ENCODE results near the gene KRT9.
"Not testable (repeated sequence)": the region's sequence is repeated elsewhere in the genome, so short reads cannot be mapped to it uniquely, and the experiment has no call there.

Gene KRT9

DNA sequence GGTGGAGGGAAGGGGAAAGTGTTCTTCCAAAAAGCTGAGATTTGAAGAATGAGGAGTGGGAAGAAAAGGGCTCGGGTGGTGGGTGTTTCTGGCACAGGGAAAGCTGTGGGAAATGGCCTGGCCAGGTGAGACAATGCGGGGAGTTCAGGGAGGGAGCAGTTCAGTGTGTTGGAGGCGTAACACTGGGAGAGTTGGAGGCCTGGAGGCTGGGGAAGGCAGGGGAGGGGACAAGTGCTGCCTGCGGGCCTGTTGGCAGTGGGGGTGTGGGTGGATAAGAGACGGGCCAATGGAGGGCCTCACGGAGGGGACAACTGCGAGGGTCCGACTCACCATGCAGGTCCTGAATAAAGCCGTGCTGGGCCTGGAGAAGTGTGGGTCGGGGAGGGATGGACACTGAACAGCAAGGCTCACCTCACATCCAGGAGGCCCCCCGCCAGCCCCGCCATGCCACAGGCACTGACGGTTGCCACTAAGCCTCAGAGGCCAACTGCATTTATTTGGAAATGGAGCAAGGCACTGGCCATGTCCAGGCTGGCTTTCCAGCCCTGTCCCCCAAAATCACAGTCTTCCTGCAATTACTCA lies 25.9 kb downstream of the KRT9 start:
- DNase-seq (ENCODE audit: low read depth in 3 of 3) = no peak

DNA sequence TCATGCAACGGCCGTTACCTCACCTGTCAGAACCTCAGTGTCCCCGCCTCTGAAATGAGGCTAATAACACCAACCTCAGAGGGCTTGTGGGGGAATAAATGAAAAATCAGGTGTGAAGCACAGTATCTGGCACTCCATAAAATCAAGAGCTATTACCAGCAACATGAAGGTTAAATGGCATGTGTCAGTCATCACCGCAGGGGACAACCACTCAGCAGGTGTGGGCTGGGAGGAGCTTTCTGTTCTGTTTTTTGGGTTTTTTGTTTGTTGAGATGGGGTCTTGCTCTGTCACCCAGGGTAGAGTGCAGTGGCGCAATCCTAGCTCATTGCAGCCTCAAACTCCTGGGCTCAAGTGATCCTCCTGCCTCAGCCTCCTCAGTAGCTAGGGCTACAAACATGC lies 26.9 kb downstream of the KRT9 start:
- DNase-seq (ENCODE audit: low read depth in 3 of 3) = no peak

DNA sequence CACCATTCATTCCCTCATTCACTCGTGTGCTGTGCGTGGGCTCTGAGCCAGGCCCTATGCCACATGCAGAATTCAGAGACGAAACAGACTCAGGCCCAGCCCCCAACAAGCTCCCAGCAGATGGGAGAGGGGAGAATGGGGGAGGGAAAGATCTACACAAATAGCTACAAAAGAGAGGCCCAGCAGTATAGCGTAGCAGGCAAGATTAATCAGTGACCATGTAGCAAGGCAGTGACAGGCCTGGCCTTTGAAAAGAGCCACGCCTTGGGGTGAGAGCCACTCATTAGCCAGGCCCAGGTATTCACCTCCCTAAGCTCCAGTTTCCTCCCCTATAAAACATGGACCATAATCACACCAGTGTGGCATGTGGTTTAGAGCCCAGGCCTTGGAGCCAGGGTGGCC lies 27.4 kb downstream of the KRT9 start:
- no peak for DNase-seq (ENCODE audit: low read depth in 3 of 3)

DNA sequence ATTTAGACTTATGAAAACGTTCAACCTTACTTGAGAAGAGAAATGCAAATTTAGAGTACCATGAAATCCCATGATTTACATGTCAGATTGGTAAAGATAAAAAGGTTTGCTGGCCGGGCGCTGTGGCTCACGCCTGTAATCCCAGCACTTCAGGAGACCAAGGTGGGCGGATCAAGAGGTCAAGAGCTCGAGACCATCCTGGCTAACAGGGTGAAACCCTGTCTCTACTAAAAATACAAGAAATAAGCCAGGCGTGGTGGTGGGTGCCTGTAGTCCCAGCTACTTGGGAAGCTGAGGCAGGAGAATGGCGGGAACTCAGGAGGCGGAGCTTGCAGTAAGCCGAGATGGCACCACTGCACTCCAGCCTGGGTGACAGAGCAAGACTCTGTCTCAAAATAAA lies 29.1 kb downstream of the KRT9 start:
- not testable (repeated sequence) for DNase-seq (ENCODE audit: low read depth in 3 of 3)

DNA sequence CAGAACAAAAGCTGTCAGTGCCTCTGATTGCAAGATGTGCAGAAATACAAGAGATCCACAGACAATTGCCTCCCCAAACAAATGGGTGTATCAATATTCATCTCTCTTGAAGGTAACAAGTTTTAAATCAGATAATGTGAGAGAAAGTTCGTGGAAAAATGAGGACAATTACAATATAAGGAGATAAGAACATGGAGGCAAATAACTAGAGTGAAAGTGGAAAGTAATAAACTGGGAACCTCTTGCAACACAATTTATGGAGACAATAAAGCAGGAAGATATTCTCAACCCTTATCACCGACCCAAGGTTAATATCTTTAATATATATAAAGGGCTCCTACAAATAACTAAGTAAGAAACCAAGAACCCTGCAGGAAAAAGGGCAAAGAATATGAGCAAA lies 29.5 kb downstream of the KRT9 start:
- DNase-seq (ENCODE audit: low read depth in 3 of 3) = no peak

DNA sequence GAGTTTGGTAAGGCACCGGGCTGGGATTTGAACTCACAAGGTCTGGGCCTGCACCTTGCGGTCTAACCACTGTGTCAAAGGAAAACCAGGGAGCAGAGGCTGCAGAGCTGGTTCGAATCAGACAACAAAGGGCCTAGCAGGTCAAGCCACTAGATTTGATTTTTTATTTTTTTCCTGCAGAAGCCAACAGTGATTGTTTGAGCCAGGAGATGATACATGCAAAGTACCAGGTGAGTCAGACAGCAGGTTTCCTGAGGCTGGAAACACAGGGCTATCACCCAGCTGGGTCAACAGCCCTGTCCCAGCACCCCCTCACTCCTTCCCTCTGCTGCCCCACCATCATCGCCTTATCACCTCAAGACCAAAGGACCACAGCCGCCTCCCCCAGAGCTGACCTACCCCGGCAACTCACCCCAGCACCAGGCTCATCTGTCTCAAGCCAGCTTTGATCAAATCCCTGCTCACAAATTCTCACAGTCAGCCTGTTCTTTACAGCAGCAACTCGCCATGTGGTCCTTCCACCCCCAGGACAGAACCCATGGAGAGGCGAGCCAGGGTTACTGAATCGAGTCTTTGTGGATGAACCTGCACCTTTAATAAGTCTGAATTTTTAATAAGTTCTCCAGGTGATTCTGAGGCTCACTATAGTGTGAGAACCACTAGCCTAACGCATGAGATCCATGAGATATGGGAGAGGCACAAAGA lies 30.8 kb downstream of the KRT9 start:
- DNase-seq (ENCODE audit: low read depth in 3 of 3) = no peak

DNA sequence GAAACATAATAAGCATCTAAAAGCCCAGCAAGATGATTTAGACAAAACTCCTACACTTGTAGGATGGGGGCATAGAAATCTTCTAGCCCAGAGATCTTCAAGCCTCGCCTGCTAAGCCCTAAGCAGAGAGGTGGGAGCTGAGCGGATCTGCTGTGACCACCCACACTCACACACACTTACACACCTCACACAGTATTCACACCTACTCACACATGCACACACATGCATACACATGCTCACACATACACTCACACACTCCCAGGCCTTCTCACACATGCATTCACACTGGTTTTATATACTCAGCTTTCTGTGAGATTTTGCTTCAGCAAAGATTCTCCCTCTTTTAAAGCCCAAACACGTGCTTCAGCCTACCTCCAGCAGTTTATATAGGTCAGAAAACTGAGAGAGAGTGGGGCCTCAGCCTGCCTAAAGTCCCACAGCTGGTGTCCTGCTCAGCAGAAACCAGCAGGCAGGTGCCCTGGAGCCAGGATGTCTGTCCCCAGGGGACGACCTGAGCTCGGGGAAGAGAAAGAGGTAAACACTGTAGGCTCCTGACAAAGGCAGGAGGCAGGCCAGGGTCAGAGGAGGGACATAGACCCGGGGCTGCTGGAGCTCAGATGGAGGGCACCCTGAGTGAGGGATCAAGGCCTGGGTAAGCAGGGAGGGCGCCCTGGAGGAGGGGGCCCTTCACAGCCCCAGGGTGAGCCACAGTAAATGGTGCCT lies 31.7 kb downstream of the KRT9 start:
- no peak for DNase-seq (ENCODE audit: low read depth in 3 of 3)

DNA sequence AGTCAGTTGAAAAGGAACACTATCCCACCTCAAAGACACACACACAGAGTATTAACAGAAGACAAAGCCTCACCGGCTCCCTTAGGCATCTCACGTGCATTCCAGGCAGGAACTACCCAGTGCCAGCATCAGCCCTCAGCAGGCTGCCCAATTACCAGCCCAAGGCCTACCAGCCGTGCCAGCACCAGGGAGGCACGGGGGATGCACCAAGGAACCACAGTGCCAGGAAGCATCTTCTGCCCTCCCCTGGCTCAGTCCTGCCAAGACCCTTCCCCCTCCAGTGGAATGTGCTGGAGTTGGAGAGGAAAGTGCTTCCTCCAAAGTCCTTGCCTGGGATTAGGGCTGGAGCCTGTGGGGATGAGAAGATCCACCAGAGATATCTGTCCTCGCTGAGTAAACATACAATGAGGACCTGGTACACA lies 32.8 kb downstream of the KRT9 start:
- DNase-seq (ENCODE audit: low read depth in 3 of 3) = no peak

DNA sequence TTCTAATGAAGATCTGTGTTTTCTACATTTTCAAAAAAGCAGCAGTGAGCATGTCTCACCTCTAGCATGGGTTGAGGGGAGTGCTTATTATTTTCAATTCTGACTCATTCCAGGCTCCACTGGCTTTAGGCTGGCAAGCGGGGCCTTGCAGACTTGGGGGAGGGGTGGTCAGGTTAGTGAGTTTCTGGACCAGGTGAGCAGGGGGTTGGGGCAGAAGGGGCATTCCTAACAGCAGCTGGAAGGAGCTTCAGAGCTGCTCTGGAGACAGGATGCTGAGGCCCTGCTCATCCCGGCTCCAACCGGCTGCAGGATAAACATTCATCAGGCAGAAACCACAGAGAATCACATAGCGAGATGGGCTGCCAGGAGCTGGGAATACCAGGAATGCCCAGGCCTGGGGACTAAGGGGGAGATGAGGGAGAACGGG lies 33.3 kb downstream of the KRT9 start:
- DNase-seq (ENCODE audit: low read depth in 3 of 3) = no peak

DNA sequence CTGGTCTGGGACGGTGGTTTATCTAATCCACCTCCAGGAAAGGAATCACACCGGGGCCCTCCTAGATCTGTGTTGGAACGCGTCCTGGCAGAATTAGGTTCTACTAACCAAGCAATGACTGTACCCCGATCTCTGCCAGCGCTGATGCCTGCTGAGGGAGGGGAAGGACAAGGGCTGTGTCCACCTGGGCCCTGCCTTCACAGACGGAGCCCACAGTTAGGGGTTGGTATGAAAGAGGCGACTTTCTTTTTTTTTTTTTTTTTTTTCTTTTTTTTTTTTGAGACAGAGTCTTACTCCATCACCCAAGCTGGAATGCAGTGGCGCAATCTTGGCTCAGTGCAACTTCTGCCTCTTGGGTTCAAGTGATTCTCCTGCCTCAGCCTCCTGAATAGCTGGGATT lies 33.9 kb downstream of the KRT9 start:
- no peak for DNase-seq (ENCODE audit: low read depth in 3 of 3)

DNA sequence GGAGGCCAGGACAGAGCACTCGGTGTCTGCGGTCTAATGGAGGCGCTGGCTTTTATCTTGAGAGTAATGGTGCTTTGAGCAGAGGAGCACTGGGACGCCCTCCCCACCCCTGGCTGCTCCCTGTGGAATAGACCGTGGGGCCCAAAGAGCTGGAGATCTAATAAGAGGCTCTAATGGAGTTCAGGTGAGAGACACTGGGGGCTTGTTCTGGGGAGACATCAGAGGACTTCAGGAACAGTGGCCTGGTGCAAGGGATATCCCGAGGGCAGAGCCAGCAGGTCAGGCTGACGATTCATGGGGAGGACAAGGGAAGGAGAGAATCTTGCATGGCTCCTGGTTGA lies 34.3 kb downstream of the KRT9 start:
- no peak for DNase-seq (ENCODE audit: low read depth in 3 of 3)

DNA sequence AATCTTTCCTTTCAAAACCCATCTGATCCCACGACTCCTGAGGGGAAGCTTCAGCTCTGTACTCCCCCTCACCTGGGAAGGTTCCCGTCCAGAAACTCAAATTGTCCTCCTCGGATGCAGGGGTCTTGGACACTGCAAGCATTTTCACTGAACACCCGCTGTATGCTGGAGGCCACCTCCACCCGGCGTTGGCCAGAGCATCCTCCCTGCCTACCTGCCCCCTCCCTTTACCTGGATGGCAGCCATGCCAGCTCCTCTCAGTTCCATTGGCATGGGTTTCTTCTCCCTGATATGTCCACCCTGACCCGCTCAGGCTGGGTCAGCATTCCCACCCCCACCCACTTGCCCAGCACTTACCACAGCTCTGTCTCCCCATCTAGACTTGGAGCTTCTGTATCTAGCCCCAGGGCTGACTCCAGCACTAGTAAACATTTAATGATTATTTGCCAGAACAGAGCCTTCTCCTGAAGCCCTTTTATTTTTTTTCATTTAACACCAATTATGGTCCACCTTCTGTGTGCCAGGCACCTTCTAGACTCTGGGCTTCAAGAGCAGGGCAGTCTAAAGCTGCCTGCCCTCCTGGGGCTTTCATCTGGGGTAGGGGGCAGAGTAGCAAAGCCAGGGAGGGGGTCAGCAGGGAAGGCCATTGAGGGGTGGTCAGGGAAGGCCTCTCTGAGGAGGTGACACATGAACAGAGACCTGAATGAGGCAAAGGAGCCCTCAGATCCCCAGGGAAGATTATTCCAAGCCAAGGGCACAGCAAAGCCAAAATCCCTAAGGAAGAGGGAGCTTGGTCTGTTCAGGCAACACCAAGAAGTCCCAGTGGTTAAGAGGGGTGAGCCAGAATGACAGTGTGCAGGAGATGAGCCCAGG lies 34.9 kb downstream of the KRT9 start:
- DNase-seq (ENCODE audit: low read depth in 3 of 3) = no peak

DNA sequence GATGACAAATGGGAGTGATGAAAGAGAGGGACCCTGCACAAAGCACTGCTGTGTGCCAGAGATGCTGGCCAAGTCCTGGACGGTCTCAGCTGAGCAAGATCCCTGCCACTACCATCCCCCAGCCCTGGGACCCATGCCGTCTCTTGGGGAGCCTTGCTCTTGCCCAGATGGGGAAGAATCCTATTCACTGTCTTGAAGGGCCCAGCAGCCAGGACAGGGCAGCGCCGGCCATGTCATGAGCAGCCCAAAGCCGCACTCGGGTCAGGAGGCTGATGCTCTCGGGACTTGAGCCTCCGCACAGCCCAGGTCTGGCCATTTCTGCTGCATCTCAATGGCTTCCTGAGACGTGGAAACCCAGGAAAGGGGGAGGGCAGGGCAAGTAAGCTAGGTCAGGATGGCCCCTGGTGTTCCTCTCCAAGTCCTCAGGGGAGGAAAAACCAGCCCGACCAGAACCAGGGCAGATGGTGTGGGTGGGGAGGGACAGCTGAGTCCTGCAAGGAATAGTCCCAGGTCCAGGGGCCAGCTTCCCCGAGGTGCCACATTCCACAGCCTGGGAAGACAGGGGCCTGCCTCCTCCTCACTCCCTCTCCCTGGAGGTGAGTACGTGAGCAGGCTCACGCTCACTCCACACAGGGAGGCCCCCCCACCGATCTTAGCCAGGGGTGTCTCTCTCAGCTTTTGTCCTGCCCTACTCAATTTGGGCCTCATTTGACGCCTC lies 35.9 kb downstream of the KRT9 start:
- DNase-seq (ENCODE audit: low read depth in 3 of 3) = no peak

DNA sequence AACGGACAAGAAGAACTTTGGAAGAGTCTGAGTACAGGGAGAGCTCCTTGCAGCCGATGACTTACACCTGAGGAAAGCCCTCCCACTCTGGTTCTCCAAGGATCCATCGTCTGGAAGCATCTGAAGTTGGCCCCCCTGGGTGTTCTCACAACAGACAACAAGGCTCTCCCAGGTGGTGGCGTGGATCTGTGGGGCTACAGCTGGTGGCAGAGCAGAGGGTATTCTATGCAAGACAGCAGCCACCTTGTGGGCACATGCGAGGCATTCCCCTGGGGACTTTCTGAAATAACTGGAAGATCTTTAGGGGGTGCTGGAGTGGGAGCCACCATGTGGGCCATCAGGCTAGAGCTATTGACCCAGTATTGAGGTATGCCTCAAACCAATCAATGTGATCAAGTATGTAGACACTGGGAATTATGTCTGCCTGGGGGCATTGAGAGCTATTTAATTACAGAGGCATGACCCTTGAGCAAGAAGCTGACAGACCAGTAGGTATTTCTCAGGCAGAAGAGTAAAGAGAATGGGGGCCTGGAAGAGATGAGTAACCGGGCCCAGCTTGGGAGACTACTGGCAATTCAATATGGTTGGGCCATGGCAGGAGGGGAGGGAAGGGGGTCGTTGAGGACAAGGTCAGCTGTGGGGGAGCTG lies 36.8 kb downstream of the KRT9 start:
- DNase-seq (ENCODE audit: low read depth in 3 of 3) = no peak

DNA sequence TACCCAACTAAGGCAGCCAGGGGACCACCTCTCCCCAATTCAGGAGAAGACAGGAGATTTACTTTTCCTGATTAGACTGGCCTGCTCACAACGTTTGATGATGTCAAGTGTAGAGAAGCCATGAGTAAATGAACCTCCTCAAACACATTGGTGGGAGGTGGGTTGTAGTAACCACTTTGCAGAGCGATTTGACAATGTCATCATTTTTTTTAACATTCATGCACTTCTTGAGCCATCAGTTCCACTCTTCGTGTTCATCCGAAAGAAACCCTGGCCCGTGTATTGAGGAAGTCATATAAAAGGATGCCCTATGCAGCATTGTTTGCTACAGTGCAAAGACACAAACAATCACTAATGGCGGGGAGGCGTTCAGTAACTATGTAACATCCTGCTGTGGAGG lies 38.2 kb downstream of the KRT9 start:
- DNase-seq (ENCODE audit: low read depth in 3 of 3) = no peak

DNA sequence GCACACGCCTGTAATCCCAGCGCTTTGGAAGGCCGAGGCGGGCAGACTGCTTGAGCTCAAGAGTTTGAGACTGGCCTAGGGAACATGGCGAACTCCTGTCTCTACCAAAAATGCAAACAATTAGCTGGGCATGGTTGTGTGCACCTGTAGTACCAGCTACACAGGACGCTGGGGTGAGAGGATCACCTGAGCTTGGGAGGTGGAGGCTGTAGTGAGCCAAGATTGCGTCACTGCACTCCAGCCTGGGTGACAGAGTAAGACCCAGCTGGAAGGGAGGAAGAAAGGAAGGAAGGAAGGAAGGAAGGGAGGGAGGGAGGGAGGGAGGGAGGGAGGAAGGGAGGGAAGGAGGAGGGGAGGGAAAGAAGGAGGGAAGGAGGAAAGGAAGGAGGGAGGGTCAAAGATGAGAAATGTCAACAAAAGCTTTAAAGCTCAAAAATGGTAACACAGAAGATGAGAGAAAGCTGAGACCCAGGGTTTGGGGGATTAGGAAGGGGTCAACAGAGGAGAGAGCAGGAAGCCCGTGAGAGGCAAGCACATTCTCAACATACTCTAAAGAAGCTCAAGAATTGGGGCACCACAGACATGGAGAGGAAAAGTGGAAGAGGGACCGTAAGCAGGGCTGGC lies 38.8 kb downstream of the KRT9 start:
- DNase-seq (ENCODE audit: low read depth in 3 of 3) = no peak

DNA sequence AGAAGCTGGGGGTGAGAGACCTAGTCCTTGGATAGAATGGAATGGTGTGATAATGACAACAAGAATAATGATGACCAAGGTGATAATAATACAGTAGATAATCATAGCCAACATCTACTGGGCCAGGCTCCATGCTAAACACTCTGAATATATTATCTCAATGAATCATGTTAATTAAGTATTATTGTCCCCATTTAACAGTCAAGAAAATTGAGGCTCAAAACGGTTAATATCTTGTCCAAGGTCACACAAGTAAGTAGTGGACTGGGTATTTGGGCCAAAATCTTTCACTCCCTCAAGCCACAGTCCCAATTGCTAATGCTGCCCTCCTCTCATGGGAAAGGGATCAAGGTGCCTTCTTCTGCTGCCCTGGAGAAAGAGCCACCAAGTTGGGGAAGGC lies 39.9 kb downstream of the KRT9 start:
- DNase-seq (ENCODE audit: low read depth in 3 of 3) = no peak

DNA sequence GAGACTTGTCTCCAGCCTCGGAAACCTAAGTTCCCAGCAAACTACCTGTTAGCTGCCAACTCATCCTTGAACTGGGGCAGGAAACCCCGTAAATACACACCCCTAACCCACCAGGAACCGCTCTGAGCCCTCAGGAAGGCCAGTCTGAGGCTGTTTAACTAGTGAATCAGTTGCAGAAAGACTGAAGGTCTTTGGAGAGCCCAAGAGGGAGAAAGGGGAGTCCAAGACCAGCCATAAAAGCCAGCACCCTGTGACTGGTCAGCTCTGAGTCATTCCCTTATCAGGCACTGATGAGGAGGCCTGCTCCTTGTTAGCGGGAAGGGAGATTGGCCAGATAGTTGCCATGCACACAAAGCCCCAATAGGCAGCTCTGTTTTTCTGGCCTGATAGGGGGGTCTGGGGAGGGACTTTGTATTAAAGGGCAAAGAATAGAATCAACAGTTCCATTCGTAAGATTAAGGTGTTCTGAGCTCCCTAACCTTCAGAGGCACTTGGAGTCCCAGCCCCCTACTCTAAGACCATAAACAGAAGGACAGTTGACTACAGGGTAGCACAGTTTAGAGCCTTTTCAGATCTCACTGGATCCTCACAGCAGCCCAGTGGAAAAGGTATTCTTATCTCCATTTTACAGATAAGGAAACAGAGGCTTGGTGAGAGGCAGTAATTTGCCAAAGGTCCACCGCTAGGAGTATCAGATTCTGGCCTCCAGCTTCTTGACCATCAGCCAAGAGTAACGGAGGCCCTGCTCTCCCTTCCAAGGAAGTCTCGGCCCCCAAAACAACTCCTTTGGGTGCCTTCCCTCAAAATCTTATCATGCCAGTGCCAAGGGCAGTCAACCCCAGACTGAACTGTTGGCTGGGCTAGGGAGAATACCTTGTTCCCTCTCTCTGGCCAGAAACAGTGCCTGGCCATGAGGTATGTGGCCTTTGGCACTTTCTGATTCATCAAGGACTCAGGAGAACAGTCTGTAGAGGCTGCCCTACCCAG lies 41.5 kb downstream of the KRT9 start:
- no peak for DNase-seq (ENCODE audit: low read depth in 3 of 3)

DNA sequence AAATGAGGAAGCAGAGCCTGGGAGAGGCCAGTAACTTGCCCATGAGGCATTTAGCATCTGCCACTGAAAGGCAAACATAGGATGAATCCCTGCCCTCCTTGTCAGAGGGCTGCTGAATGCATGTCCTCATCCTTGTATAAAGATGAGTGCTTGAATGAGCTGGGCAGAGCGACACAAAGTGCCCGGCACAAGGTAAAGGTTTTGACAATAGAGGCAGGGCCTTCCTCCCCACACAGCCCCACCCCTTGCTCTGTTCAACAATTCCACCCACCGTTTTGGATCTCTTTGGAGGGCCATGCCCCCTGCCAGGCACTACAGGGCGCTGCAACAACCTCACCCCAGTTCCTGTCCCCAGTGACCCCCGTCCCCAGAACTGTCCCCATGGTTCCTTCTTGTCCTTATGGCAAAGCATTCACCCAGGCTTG lies 42.4 kb downstream of the KRT9 start:
- DNase-seq (ENCODE audit: low read depth in 3 of 3) = no peak

Data from stimulated activated CD4-positive, alpha-beta T cell treated with anti-CD3 and anti-CD28 coated beads, TNF-alpha, amount 100 ng/mL, for 4 hours (primary cell).